ENCODE measurements around the gene AXDND1.
A peak's percentile ranks its signal among the peaks of the same experiment; 100 is the strongest.
"Not testable (repeated sequence)": the region's sequence is repeated elsewhere in the genome, so short reads cannot be mapped to it uniquely, and the experiment has no call there.

Gene AXDND1

GRCh38 chr1:179369751-179370341 is 4.1 kb downstream of the AXDND1 start:
- peak; percentile 70 for DNase-seq (ENCODE audit: low spot score)

- DNase-seq (ENCODE audit: low spot score): no peak
These were observed 6.4 kb downstream of the AXDND1 start for GRCh38 chr1:179372160-179372559.

GRCh38 chr1:179376223-179376622 is 10.5 kb downstream of the AXDND1 start:
- no peak for DNase-seq (ENCODE audit: low spot score)

GRCh38 chr1:179380299-179380698 is 14.5 kb downstream of the AXDND1 start:
- no peak for DNase-seq (ENCODE audit: low spot score)

- DNase-seq (ENCODE audit: low spot score): no peak
These were observed 18.3 kb downstream of the AXDND1 start for GRCh38 chr1:179384027-179384426.

GRCh38 chr1:179385510-179385909 is 19.7 kb downstream of the AXDND1 start:
- DNase-seq (ENCODE audit: low spot score): no peak

GRCh38 chr1:179393721-179394120 is 27.9 kb downstream of the AXDND1 start:
- no peak for DNase-seq (ENCODE audit: low spot score)

- not testable (repeated sequence) for DNase-seq (ENCODE audit: low spot score)
These were observed 33.6 kb downstream of the AXDND1 start for GRCh38 chr1:179399399-179399798.

- DNase-seq (ENCODE audit: low spot score): not testable (repeated sequence)
These were observed 52.0 kb downstream of the AXDND1 start for GRCh38 chr1:179417760-179418159.

- not testable (repeated sequence) for DNase-seq (ENCODE audit: low spot score)
These were observed 52.9 kb downstream of the AXDND1 start for GRCh38 chr1:179418706-179419105.

- DNase-seq (ENCODE audit: low spot score): no peak
These were observed 58.8 kb downstream of the AXDND1 start for GRCh38 chr1:179424610-179425009.

GRCh38 chr1:179425186-179425585 is 59.4 kb downstream of the AXDND1 start:
- DNase-seq (ENCODE audit: low spot score): no peak

- DNase-seq (ENCODE audit: low spot score): no peak
These were observed 71.4 kb downstream of the AXDND1 start for GRCh38 chr1:179437171-179437570.

GRCh38 chr1:179439646-179440045 is 73.9 kb downstream of the AXDND1 start:
- DNase-seq (ENCODE audit: low spot score): not testable (repeated sequence)

- not testable (repeated sequence) for DNase-seq (ENCODE audit: low spot score)
These were observed 74.5 kb downstream of the AXDND1 start for GRCh38 chr1:179440301-179440700.

- DNase-seq (ENCODE audit: low spot score): no peak
These were observed 75.2 kb downstream of the AXDND1 start for GRCh38 chr1:179440971-179441370.

GRCh38 chr1:179441501-179441900 is 75.7 kb downstream of the AXDND1 start:
- DNase-seq (ENCODE audit: low spot score): no peak

- DNase-seq (ENCODE audit: low spot score): not testable (repeated sequence)
These were observed 77.1 kb downstream of the AXDND1 start for GRCh38 chr1:179442846-179443245.

- no peak for DNase-seq (ENCODE audit: low spot score)
These were observed 79.8 kb downstream of the AXDND1 start for GRCh38 chr1:179445593-179445992.

GRCh38 chr1:179447489-179447888 is 81.7 kb downstream of the AXDND1 start:
- DNase-seq (ENCODE audit: low spot score): no peak

GRCh38 chr1:179448437-179449149 is 82.8 kb downstream of the AXDND1 start:
- peak; percentile 12 for DNase-seq (ENCODE audit: low spot score)

- not testable (repeated sequence) for DNase-seq (ENCODE audit: low spot score)
These were observed 93.9 kb downstream of the AXDND1 start for GRCh38 chr1:179459606-179460206.

GRCh38 chr1:179465661-179466060 is 99.9 kb downstream of the AXDND1 start:
- not testable (repeated sequence) for DNase-seq (ENCODE audit: low spot score)

Measured in Ammon's horn (tissue), 1 donor.